Nephron progenitor cell (in vitro differentiated cells): ENCODE measurements around the gene NFATC4.

ENCODE experiments used
- DNase-seq: peaks from one replicate; pipeline ENCODE4 v3.0.0; 2021
- H3K27ac Mint-ChIP-seq: 2 replicates; pipeline ENCODE4 v1.8.0; 2021; ENCODE audit warnings: mild to moderate bottlenecking, moderate library complexity, mixed read lengths
- H3K27me3 Mint-ChIP-seq: 2 replicates; pipeline ENCODE4 v1.8.0; 2021; ENCODE audit warnings: mild to moderate bottlenecking, low read depth, mixed read lengths; ENCODE audit not compliant: poor library complexity
- H3K36me3 Mint-ChIP-seq: 2 replicates; pipeline ENCODE4 v1.8.0; 2021; ENCODE audit warnings: low read depth, mixed read lengths
- H3K4me1 Mint-ChIP-seq: 2 replicates; pipeline ENCODE4 v1.8.0; 2021; ENCODE audit warnings: mixed read lengths
- H3K4me3 Mint-ChIP-seq: 2 replicates; pipeline ENCODE4 v1.8.0; 2021; ENCODE audit warnings: mild to moderate bottlenecking, moderate library complexity, mixed read lengths
- H3K9me3 Mint-ChIP-seq: 2 replicates; pipeline ENCODE4 v1.8.0; 2021; ENCODE audit warnings: mild to moderate bottlenecking, moderate library complexity, mixed read lengths
- TF ChIP-seq, protein P1 (sequence below): fragments of 200-600 bp; sonication (generic); IDR thresholded peaks from 2 replicates; pipeline ENCODE4 v1.5.0; 2021; ENCODE audit warnings: antibody characterized with exemption

NFATC4 gene

GRCh38 chr14:24342889-24343288, 25.1 kb upstream of the NFATC4 start:
- Mint-ChIP-seq H3K36me3 (no peaks in the 10 kb centered on the region), H3K27ac (no peak overlapping the region), H3K9me3 (no peaks in the 10 kb centered on the region), H3K4me1 (peaks cover 22% of the 10 kb centered on the region), H3K4me3 (no peak overlapping the region), H3K27me3 (peaks cover 96% of the 10 kb centered on the region)
- TF ChIP-seq, protein P1, sequence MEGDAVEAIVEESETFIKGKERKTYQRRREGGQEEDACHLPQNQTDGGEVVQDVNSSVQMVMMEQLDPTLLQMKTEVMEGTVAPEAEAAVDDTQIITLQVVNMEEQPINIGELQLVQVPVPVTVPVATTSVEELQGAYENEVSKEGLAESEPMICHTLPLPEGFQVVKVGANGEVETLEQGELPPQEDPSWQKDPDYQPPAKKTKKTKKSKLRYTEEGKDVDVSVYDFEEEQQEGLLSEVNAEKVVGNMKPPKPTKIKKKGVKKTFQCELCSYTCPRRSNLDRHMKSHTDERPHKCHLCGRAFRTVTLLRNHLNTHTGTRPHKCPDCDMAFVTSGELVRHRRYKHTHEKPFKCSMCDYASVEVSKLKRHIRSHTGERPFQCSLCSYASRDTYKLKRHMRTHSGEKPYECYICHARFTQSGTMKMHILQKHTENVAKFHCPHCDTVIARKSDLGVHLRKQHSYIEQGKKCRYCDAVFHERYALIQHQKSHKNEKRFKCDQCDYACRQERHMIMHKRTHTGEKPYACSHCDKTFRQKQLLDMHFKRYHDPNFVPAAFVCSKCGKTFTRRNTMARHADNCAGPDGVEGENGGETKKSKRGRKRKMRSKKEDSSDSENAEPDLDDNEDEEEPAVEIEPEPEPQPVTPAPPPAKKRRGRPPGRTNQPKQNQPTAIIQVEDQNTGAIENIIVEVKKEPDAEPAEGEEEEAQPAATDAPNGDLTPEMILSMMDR: no peak
- DNase-seq: no peak

DNA sequence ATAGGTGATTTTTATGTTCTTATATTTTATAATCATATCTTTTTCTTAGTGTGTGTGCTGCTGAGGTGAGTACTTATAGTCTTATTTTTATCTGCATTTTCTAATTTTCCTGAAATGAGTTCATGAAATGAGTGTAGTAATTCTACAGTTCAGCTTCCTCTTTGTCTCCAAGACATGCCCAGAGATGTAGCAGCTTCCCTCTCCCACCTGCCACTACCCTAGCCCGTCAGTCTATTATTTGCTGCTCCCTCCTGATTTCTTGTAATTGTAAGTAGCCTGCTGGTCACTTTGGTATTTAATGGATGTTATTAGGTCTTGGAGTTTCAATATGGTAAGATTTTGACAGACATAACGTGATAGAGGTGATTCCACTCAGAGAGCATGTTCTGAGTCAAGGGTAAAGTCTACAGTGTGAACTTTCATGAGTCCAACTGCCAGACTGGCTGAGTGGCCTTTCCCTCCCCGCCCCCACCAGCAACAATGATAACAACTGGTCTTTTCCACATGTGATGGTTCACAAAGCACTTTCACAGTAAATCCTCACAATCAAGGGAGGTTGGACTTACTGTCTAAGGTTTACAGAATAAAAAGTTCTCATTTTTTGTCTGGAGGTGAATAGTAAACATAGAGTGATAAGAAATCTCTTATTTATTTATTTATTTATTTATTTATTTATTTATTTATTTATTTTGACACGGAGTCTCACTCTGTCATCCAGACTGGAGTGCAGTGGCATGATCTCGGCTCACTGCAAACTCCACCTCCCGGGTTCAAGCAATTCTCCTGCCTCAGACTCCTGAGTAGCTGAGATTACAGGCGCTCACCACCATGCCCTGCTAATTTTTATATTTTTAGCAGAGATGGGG, 24.0 kb upstream of the NFATC4 start:
- Mint-ChIP-seq H3K36me3 (no peaks in the 10 kb centered on the region), H3K27me3 (peaks cover 96% of the 10 kb centered on the region), H3K9me3 (no peaks in the 10 kb centered on the region), H3K27ac (no peak overlapping the region), H3K4me1 (peaks cover 11% of the 10 kb centered on the region), H3K4me3 (no peak overlapping the region)
- no peak for DNase-seq
- TF ChIP-seq, protein P1: no peak

GRCh38 chr14:24347134-24347533, 20.9 kb upstream of the NFATC4 start:
- Mint-ChIP-seq H3K36me3 (no peaks in the 10 kb centered on the region), H3K4me1 (no peaks in the 10 kb centered on the region), H3K4me3 (no peak overlapping the region), H3K27me3 (peaks cover 96% of the 10 kb centered on the region), H3K27ac (no peak overlapping the region), H3K9me3 (no peaks in the 10 kb centered on the region)
- no peak for DNase-seq
- TF ChIP-seq, protein P1: no peak

- H3K27ac Mint-ChIP-seq: no peak overlapping the region
- no peak for DNase-seq
- TF ChIP-seq, protein P1: no peak
- no peaks in the 10 kb centered on the region for H3K36me3 Mint-ChIP-seq
- H3K4me1 Mint-ChIP-seq: peaks cover 7% of the 10 kb centered on the region
- H3K9me3 Mint-ChIP-seq: peaks cover 3% of the 10 kb centered on the region
- H3K27me3 Mint-ChIP-seq: peaks cover 96% of the 10 kb centered on the region
- no peak overlapping the region for H3K4me3 Mint-ChIP-seq
These were observed 19.8 kb upstream of the NFATC4 start for GRCh38 chr14:24348186-24348585.

- TF ChIP-seq, protein P1: no peak
- no peak for DNase-seq
- H3K4me1 Mint-ChIP-seq: peaks cover 7% of the 10 kb centered on the region
- no peak overlapping the region for H3K27ac Mint-ChIP-seq
- no peaks in the 10 kb centered on the region for H3K36me3 Mint-ChIP-seq
- peaks cover 3% of the 10 kb centered on the region for H3K9me3 Mint-ChIP-seq
- no peak overlapping the region for H3K4me3 Mint-ChIP-seq
- peaks cover 95% of the 10 kb centered on the region for H3K27me3 Mint-ChIP-seq
These were observed 18.2 kb upstream of the NFATC4 start for GRCh38 chr14:24349742-24350141.

DNA sequence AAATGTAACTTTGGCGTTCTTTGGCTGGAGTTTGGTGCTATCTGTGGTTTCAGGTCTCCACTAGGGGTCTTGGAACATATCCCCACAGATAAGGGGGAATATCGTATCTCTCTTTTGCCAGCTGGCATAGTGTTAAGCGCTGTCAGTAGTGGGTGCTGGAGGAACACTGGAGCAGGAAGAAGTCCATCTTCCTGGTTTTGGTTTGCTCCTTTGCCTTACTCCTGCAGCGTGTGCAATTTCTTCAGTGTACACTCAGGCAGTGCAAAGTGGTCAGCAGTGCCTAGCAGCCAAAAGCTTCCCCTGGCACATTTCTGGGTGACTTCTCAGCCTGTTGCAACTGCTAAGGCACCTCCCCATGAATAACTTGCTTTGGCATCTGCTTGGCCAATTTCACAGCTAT, 16.5 kb upstream of the NFATC4 start:
- Mint-ChIP-seq H3K36me3 (no peaks in the 10 kb centered on the region), H3K27ac (no peak overlapping the region), H3K4me1 (peaks cover 7% of the 10 kb centered on the region), H3K9me3 (peaks cover 3% of the 10 kb centered on the region), H3K4me3 (no peak overlapping the region), H3K27me3 (peaks cover 88% of the 10 kb centered on the region)
- TF ChIP-seq, protein P1: no peak
- DNase-seq: no peak
